Urinary bladder (tissue), 4 donors: Measurements from ENCODE around the gene ADCY5. TPM values are rescaled to one million over a fixed set of nuclear protein-coding genes. Genes with fewer than 3 reads are reported as not detected.

Source experiments
- DNase-seq: peaks from one replicate; pipeline ENCODE4 v3.0.0-alpha.2; 2015; ENCODE audit errors: extremely low spot score
- H3K27ac ChIP-seq: one replicate; pipeline ENCODE4 v1.5.1; 2013; ENCODE audit warnings: low read depth, mild to moderate bottlenecking, moderate library complexity
- H3K36me3 ChIP-seq: one replicate; pipeline ENCODE4 v1.6.1; 2013; ENCODE audit warnings: mild to moderate bottlenecking, moderate library complexity; ENCODE audit not compliant: insufficient read depth
- H3K4me1 ChIP-seq: one replicate; pipeline ENCODE4 v1.6.1; 2013; ENCODE audit warnings: mild to moderate bottlenecking, moderate library complexity; ENCODE audit not compliant: insufficient read depth
- H3K4me3 ChIP-seq: one replicate; pipeline ENCODE4 v1.5.1; 2013; ENCODE audit warnings: low read depth, low read length
- WGBS: extraction: QIAGEN DNeasy Blood & Tissue Kit; methylation state at CpG from one replicate; pipeline ENCODE4 v1.1.7; 2013; 5-methylcytosine and 5-hydroxymethylcytosine counted together
- polyA plus RNA-seq: library from polyadenylated mRNA; stranded (reverse); fragments of 200-250 nt; gene quantifications from one replicate; pipeline ENCODE4 v1.2.3, GENCODE V29; 2013
- total RNA-seq: library from RNA; depleted of rRNA; stranded (reverse); fragments of >200 nt; gene quantifications from one replicate; pipeline ENCODE4 v1.2.3, GENCODE V29; 2014
- donor health status: healthy with polysubstance abuse.
- donor health status: healthy.

The ADCY5 gene
- total and polyA plus RNA-seq, 2 donors, result 25.1 to 53.1 TPM

DNA sequence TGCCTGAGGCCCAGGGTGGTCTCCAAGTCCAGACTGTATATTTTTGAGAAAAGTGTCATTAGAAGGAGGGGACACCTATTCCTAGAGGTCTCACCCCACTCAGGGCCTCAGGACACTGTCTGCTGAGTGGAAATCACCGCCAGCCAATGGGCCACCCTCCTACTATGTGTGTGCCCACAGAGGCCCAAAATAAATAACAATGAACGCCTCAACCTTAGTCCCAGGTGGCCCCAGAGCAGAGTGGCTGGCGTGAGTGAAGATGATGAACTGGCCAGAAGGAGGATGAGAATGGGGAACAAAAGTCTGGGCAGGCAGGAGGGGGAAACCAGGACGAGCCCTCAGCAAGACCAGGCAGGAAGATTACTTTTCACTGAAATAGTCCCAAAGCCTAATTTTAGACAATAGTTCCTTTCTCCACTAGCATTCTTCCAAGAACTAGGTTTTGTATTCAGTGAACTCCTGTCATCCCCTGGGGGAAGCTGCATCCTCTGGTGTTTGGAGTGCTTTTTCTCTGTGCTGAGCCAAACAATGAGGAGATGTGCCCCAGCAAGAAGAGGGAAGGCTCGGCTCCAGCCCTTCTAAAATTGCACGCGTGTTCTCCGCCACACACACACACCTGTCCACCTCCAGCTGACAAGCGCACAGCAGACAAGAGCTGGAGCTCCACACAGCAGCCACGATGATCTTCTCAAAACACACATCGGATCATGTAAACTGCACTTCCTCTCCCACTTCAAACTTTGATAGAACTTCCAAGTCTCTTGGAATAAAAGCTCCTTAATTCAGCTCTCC lies 72.2 kb downstream of the ADCY5 start:
- no peak for DNase-seq
- Histone ChIP-seq H3K36me3 (no peaks in the 10 kb centered on the region), H3K4me1 (no peaks in the 10 kb centered on the region), H3K27ac (no peak overlapping the region), H3K4me3 (no peak overlapping the region)
- WGBS, result 51% methylated on average over 11 of the region's 11 CpGs

DNA sequence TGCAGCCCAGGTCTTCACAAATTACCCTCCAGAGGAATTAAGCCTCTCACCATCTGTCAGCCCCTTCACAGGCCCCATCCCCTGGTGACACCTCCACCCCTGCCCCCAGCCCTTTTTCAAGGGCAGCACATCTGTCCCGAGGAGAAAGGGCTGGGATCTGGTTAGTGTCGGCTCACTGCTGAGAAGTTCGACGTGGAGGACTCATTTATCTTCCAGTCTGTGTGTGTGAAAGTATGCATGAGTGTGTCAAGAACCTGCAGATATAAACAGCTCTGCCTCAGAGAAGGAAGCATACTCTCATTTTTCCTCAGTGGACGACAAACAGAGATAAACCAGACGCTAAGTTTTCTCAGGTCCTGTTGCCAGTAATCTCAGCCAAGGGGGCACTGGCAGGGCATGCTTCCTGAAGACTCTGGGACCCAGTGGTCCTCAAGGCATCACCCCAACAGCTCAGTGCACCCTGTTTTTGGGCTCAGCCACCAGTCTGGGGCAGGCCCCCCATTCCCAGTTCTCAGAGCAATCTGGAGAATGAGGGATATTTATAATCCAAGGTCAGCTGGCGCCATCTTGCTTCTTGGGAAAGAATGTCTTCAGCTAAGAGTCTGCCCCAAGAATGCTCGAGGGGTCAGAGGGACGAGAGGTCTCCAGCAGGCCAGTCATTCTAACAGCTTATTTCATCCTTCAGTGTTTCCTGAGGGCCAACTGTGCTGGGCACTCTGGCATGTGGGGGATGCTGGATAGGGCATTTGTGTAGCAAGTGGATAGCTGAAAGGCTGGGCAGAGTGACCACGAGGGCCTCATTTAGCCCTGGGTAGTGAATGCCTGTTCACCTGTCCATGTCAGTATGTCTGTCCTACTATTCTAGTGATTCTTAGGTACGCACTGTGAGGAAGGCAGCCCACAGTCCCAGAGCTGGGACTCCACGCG lies 73.6 kb downstream of the ADCY5 start:
- Histone ChIP-seq H3K4me1 (no peaks in the 10 kb centered on the region), H3K27ac (no peak overlapping the region), H3K4me3 (no peak overlapping the region), H3K36me3 (no peaks in the 10 kb centered on the region)
- DNase-seq, result no peak
- 65% methylated on average over 13 of the region's 13 CpGs for WGBS

DNA sequence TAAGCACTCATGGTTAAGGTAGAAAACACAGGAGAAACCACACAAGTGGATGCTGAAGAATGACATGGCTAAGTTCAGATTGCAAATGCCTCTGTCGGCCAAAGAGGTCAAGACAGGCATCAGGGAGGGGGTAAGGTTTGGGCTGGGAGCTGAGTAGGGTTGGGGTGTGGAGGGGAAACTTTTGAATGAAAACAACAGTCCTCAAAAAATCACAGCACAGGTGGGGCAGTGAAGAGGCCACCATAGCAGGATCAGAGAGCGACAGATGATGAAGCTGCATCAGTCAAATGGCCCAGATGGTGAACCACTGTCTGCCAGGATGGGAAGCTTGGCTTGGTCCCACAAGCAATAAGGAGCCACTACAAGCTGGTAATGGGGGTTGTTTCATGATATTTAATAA lies 74.9 kb downstream of the ADCY5 start:
- 80% methylated on average over 2 of the region's 2 CpGs for WGBS
- DNase-seq, result no peak
- no peaks in the 10 kb centered on the region for H3K4me1 ChIP-seq
- no peak overlapping the region for H3K27ac ChIP-seq
- H3K36me3 ChIP-seq, result no peaks in the 10 kb centered on the region
- H3K4me3 ChIP-seq, result no peak overlapping the region

DNA sequence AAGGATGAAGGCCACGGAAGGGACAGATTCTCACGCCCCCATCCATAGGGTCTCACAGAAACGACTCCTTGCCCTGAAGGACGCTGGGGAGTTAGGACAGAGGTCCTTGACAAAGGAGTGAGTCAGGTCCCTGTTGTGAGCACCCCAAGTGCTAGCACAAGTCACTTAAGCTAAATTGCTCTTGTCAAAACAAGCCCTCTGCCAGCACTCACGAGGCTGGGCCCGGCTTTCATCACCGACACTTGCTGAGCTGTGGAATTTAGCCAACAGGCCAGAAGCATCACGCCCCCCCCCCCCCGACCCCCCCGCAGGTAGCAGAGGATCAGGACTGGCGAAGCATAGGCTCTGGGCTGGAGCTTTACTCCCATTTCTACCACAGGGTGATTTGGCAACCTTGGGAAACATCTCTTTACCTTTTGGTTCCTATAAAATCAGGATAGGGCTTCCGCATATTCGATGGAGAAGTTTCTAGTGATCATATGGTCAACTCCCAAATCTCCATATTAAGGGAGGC lies 75.4 kb downstream of the ADCY5 start:
- H3K4me1 ChIP-seq, result no peaks in the 10 kb centered on the region
- 35% methylated on average over 13 of the region's 13 CpGs for WGBS
- no peak overlapping the region for H3K4me3 ChIP-seq
- no peak for DNase-seq
- no peak overlapping the region for H3K27ac ChIP-seq
- no peaks in the 10 kb centered on the region for H3K36me3 ChIP-seq

DNA sequence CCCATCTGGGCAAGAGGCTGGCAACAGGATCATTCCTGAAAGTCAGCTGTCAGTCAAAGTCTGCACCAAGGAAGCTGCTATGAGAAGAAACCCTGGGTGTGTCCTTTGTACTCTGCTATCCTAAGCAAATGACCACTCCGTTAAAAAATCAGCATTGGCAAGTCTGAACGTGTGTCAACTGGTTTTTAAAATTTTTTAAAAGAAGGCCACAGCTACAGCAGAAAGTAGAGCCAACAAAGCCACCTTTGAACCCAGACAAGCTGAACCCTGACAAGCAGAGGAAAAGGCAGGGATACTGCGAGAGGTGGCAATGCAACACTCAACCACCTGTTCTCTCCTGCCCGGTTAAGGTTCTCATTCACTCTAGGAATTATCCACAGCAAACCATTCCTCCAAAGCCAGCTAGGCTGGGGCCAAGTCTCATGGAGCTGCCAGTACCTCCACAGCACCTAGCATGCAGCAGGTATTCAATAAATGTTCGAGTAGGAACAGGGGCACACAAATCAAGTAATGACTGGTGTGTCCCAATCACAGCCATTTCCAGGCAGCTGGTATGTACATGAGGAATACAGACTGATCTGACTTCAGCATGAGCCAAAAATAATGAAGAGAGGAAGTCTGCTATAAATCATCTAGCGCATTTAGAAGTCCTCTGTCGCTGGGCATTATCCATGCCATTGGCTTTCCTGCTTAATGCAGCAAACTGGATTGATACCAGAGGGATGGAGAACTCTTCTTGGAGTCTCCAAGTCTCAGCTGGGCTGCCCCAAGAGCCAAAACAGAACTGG lies 76.0 kb downstream of the ADCY5 start:
- WGBS, result 49% methylated on average over 7 of the region's 7 CpGs
- no peak overlapping the region for H3K4me3 ChIP-seq
- H3K27ac ChIP-seq, result no peak overlapping the region
- DNase-seq, result no peak
- H3K36me3 ChIP-seq, result no peaks in the 10 kb centered on the region
- H3K4me1 ChIP-seq, result no peaks in the 10 kb centered on the region

DNA sequence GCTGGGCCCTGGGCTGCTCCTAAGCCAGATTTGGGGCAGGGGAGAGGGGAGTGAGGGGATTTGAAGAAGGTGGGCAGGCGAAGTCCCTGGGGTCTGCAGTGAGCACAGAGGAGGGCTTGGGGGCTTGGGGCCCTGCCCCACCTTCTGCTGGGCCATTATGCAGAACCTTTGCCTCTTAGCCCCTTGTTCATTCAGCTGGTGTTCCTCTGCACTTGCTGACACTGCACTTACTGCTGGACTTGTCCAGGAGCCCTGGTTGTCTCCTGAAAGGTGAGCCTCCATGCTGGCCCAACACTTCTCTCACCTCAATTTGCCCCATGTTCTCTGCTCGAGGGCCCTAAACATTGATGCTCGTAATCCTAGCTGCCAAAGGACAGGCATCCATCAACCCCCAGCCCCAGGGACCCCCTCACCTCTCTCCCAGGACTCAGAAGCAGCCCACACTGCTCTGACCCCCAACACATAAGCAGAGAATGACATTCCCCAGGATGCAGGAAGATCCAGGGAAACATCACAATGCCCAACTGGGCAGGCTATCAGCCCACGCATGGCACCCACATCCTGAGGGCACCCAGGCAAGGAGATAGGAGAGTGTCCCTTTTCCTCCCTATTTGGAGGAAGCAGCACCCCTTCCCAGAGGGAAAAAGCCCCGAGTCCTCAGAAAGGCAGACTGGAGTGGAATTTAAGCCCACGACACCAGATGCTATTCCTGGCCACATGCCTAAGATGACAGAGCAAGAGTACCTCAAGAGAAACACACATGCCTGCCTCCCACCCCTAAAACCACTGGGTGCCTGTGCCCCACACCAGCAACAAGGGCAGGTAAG lies 76.8 kb downstream of the ADCY5 start:
- 65% methylated on average over 6 of the region's 6 CpGs for WGBS
- Histone ChIP-seq H3K36me3 (no peaks in the 10 kb centered on the region), H3K4me3 (no peak overlapping the region), H3K4me1 (no peaks in the 10 kb centered on the region), H3K27ac (no peak overlapping the region)
- no peak for DNase-seq

DNA sequence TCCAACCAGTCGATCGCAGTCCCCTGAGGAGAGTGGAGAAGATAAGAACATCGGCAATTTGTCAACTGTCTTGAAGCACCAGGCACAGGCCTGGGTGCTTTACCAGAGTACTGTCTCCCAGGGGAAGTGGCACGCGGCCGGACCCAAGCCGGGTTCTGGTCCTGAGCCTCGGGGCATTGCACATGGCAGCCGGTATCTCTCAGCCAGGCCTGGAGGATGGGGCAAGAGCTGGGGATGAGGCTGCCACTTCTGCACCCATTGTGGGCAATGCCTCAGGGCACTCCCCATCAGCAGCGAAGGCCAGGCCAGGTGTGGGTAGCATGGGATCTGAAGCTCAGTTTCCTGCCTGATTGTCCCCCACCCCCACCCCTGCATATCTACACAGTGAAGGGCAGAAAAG lies 77.5 kb downstream of the ADCY5 start:
- H3K36me3 ChIP-seq, result no peaks in the 10 kb centered on the region
- no peak overlapping the region for H3K4me3 ChIP-seq
- DNase-seq, result no peak
- WGBS, result 91% methylated on average over 10 of the region's 10 CpGs
- no peak overlapping the region for H3K27ac ChIP-seq
- H3K4me1 ChIP-seq, result no peaks in the 10 kb centered on the region

DNA sequence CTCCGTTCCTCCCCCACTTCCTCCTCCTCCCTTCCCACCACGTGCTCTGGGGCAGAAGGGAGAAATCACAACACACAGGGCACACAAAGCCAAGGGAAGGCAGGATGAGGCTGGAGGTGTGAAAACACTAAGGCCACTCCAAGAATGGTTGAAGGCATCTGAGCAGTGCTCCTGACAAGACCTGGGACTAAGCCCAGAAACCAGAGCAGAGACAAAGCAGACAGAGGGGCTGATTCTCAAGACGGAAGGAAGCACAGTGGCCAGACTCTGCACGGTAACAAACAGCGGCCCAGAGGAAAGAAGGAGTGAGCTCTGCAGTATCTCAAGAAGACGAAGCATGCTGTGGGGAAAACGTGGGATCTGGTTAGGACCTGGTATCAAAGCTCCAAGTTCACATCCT lies 78.1 kb downstream of the ADCY5 start:
- 49% methylated on average over 7 of the region's 7 CpGs for WGBS
- Histone ChIP-seq H3K27ac (no peak overlapping the region), H3K36me3 (no peaks in the 10 kb centered on the region), H3K4me3 (no peak overlapping the region), H3K4me1 (no peaks in the 10 kb centered on the region)
- DNase-seq, result no peak

DNA sequence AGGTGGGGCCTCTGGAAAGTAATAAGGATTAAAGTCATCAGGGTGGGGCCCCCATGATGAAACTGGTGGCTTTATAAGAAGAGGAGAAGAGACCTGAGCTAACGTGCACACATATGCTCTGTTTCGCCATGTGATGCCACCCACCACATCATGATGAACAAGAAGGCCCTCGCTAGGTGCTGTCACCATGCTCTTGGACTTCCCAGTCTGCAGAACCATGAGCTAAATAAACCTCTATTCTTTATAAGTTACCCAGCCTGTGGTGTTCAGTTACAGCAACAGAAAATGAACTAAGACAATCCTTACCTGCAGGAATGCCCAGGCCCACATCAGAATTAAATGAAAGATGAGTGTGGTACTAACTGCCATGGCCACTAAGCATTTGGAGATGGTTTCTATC lies 79.8 kb downstream of the ADCY5 start:
- Histone ChIP-seq H3K36me3 (no peaks in the 10 kb centered on the region), H3K4me1 (no peaks in the 10 kb centered on the region), H3K27ac (no peak overlapping the region), H3K4me3 (no peak overlapping the region)
- DNase-seq, result no peak
- 98% methylated on average over 3 of the region's 3 CpGs for WGBS

DNA sequence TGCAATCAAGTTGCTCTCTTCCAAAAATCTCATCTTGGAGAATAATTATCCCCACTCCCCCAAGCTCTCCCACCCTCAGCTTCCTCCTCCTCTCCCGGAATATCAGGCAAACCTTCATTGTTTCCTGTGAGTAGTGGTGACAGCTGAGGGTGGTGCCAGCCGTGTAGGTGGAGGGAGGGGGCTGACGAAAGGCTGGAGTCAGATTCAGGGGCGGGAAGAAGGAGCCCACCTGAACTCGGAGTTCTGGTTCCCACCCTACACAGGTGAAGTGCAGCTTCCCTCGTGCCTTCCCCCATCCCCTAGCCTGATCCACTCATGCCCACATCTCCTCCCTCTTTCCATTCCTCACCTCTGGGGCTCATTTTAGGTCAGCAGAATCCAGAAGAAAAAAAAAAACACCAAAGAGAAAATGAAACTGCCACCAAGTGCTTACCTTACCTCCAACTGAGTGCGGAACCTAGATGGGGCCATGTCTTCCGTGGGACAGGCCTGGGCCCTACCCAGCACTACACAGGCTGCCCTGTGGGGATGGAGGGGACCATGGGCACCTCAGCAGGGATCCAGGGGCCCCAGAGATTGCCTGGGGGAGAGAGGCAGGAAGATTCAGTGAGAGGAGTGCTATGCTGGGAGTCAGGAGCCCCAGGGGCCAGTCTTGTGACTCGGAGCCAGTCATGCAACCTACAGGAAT lies 81.3 kb downstream of the ADCY5 start:
- Histone ChIP-seq H3K36me3 (no peaks in the 10 kb centered on the region), H3K4me3 (no peak overlapping the region), H3K4me1 (no peaks in the 10 kb centered on the region), H3K27ac (no peak overlapping the region)
- 84% methylated on average over 9 of the region's 9 CpGs for WGBS
- no peak for DNase-seq

DNA sequence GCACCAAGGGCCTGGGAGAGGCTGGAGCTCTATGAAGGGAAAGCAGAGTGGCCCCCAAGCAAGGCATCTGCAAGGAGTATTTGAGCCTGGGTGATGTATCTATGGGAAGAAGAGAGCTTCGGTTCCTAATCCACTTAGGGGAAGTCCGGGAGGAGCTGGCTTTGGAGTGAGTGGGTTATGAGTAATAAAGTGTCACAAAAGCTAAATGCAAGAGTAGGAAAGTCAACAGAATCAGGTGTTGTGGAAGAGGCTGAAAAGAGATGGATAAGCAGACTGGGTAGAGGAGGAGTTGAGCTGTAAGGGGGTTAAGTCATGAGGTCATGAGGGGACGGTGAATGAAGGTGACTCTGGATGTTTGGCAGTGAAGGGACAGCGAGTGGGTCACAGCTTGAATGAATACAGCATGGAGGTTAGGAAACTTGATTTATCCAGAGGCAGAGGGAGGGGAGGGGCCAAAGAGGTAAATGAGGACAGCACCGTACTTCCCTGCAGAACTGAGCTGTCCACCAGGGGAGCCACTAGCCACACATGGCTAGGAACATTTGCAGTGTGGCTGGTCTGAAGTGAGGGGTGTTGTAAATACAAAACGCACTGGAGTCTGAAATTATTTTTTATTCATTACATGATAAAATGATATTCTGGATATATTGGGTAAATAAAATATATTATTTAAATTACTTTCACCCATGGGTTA lies 83.3 kb downstream of the ADCY5 start:
- Histone ChIP-seq H3K36me3 (no peaks in the 10 kb centered on the region), H3K4me3 (no peak overlapping the region), H3K4me1 (no peaks in the 10 kb centered on the region), H3K27ac (no peak overlapping the region)
- no peak for DNase-seq
- 69% methylated on average over 6 of the region's 6 CpGs for WGBS

DNA sequence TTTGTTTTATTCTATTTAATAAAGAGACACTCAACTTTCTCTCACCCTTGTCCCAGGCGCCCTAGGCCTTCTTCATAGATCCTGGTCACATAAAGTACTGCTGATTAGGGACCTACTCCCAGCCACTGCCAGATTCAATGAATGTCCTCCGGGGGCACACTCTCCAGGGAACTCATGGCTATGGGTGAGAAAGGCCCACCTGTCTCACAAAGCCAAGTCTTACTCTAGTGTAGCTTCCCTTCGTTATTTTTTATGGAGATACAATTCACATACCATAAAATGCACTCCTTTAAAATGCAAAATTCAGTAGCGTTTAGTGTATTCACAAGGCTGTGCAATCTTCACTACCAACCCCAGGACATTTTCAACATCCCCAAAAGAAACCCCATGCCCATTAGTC lies 87.8 kb downstream of the ADCY5 start:
- WGBS, result 79% methylated on average over 4 of the region's 4 CpGs
- Histone ChIP-seq H3K27ac (no peak overlapping the region), H3K4me3 (no peak overlapping the region), H3K4me1 (no peaks in the 10 kb centered on the region), H3K36me3 (no peaks in the 10 kb centered on the region)
- no peak for DNase-seq
